Stimulated activated CD4-positive, alpha-beta T cell treated with anti-CD3 and anti-CD28 coated beads, TNF-alpha, amount 100 ng/mL, for 1 hour (primary cell): ENCODE measurements around the gene C19orf33.

Source experiments
- DNase-seq, 3 donors: peaks; one replicate each; pipeline ENCODE4 v3.0.0-alpha.2; 2020; ENCODE audit warnings: low read depth in 3 of 3, low spot score in 1 of 3

Gene C19orf33

DNA sequence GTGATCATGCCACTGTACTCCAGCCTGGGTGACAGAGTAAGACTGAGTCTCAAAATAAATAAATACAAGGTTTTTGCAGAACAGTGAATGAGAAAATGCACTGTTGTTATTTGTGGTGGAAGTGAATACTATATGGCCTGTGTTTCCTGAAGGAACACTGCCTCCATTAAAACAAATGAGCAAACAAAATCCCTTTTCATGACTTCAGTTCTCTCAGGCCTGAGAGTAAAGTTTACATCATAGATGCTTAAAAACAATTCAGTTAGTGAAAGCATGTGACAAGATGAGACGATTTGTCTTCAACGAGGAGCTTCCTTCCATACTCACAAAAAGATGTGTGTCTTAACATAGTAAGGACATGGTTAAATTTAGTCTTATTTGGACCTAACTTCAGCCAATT, 25.3 kb upstream of the C19orf33 start:
- DNase-seq, result no peak

DNA sequence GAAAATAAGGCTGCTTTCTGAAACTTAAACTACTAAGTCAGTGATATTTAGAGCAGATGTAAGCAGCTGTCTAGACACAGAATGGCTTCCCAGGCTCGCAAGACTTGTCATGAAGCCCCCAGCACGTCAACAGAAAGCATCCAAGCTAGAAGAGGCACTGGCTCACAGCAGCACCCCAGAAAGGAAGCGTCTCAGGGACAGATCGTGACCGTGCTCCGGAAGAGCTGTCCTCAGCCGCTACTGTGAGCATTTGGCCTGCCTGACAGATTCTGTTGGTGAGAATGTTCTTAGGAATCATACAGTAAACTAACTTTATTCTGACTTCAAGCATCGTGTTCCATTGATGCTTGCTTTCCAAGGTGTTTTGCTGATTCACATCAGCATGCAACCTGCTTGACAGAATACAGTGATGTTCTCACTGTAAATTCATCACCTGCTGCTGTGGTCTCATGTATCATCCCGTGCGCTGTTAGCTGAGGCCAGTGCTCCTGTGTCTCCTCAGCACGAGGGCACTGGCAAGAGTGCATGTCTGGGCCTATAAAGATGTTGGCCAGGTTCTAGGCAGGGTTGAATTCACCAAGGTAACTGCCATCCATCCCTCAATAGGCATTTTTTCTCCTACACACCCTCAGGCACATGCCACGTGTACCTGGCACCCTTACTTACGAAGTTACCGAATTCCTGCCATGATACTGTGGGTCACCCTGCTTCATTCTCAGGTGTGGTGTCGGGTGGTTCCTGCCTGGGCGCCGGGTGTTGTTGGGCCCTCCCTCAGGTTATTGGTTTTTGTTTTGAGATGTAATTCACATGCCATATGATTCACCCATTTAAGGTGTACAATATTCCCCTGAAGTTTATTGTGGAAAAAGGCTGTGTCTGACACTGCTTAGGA, 23.8 kb upstream of the C19orf33 start:
- no peak for DNase-seq

DNA sequence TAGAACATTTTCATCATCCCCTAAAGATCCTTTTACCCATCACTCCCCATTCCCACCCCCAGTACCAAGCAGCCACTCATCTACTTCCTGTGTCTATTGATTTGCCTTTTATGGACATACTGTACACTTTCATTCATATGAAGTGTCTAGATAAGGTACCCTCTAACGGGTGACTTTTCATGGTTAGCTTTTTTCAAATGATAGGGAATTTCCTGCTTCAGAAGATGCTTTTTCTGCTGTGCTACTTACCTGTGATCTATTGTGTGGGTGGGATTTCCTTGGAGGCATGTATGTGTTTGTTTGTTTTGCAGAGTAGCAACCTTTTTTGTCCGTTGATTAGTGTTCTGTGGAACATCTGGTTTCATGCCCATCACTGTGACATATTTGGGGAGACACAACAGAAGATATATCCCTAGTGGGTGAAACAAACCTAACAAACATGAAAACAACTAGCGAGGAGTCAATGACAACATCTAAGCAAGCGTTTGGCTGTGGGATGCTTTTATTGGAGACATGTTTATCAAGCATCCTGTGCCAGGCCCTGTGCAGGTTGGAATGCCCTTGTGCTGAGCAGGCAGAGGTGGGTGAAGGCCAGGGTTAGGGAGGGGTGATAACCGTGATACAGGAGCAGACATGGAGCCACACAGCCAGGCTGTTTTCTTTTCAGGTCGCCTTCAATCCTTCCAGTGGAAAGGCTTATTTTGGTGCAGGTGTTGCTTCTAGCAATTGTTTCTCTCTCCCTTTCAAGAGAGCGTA, 22.1 kb upstream of the C19orf33 start:
- no peak for DNase-seq

- DNase-seq, result no peak
Observed at GRCh38 chr19:38283271-38283670, 20.8 kb upstream of the C19orf33 start.

DNA sequence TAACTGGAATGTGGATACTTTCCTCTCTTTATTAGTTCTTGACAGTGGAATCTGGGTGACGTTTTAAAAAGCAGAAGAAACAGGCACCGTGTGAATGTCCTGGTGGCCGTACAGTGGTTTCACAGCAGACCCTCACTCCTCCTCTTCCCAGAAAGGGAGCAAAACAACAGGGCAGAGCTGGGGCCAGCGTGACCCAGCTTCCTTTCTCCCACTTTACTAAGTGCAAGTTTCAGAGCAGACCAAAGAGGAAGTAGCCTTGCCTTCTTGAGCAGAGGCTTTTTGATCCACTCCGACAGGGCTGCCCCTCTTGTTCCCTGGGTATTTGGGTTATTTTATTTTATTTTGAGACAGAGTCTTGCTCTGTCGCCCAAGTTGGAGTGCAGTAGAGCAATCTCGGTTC, 19.6 kb upstream of the C19orf33 start:
- DNase-seq, result no peak

- no peak for DNase-seq
Observed at GRCh38 chr19:38285567-38285966, 18.5 kb upstream of the C19orf33 start.

DNA sequence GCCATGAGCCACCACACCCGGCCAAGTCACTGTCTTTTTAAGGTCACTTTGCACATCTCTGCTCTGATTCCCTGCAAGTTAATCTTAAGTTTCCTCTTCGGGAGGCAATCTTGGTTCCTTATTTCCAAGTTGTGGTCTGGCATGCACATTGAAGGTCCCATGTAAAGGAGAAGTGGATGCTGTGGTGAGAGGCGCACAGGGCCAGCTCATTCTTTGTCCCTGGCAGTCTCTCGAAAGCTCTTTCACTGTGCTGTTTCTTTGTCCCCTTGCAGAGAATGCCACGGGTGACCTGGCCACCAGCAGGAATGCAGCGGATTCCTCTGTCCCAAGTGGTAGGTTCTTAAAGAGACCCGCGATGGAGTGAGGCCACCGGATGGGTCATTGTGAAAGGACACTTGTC, 16.4 kb upstream of the C19orf33 start:
- no peak for DNase-seq

- DNase-seq, result no peak
Observed at GRCh38 chr19:38288123-38288855, 15.8 kb upstream of the C19orf33 start.

GRCh38 chr19:38289955-38290354, 14.1 kb upstream of the C19orf33 start:
- DNase-seq, result no peak

GRCh38 chr19:38290631-38291147, 13.4 kb upstream of the C19orf33 start:
- DNase-seq, result no peak

DNA sequence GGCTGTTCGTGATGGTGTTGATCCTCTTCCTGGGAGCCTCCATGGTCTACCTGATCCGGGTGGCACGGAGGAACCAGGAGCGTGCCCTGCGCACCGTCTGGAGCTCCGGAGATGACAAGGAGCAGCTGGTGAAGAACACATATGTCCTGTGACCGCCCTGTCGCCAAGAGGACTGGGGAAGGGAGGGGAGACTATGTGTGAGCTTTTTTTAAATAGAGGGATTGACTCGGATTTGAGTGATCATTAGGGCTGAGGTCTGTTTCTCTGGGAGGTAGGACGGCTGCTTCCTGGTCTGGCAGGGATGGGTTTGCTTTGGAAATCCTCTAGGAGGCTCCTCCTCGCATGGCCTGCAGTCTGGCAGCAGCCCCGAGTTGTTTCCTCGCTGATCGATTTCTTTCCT, 12.2 kb upstream of the C19orf33 start:
- DNase-seq, result no peak

GRCh38 chr19:38293281-38293680, 10.8 kb upstream of the C19orf33 start:
- DNase-seq, result no peak

- no peak for DNase-seq
Observed at GRCh38 chr19:38294090-38294489, 10.0 kb upstream of the C19orf33 start.

DNA sequence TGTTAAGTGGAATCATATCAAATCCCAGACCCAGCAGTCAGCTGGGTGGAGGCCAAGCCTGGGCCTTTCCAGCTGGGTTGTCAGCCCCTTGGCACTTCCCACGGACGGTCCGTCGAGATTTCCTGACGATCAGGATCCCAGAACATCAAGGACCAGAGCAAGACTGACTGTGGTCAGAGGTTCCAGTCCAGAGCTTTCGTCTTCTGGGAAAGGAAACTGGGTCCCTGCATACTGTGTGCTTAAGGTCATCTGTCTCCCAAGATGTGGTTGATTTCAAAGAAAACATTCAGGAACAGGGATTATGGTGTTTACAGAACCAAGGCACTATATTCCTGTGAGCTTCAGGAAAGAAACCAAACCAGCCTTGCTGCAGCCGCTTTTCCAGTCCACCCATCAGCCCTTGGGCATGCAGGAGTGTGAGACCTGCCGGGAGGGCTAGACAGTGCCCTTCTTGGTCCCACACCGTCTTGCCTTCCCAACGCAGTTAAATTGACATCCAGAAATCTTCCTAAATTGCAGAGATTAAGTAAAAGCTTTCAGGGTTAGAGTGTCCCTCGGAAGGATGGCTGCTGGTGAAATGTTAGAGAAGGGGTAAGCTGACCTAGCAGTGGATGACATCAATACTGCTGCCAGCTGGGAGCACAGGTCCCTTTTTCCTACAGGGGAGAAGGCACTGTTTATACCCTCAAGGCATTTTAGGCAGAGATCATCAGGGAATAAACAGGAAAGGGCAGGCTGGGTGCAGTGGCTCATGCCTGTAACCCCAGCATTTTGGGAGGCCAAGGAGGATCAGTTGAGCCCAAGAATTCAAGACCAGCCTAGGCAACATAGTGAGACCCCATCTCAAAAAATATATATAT, 5.0 kb upstream of the C19orf33 start:
- DNase-seq, result no peak

DNA sequence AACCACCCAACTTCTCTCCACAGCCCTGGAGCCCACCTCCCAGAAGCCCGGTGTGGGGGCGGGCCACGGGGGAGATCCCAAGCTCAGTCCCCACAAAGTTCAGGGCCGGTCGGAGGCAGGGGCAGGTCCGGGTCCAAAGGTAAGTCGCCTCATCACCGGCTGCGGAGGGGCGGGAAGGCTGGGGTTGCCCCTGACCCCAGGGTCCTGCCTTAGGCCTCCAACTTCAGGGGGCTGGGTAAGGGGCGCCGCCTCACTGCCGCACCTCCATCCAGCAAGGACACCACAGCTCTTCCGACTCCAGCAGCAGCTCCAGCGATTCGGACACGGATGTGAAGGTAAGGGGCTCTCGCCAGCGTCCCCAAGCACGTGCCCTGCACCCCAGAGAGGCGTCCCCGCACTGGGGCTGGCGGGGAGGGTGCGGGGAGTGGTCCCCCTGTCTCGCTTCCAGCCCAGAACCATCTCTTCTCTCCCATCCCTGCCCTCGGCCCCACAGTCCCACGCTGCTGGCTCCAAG, 358 bp downstream of the C19orf33 start:
- no peak for DNase-seq

DNA sequence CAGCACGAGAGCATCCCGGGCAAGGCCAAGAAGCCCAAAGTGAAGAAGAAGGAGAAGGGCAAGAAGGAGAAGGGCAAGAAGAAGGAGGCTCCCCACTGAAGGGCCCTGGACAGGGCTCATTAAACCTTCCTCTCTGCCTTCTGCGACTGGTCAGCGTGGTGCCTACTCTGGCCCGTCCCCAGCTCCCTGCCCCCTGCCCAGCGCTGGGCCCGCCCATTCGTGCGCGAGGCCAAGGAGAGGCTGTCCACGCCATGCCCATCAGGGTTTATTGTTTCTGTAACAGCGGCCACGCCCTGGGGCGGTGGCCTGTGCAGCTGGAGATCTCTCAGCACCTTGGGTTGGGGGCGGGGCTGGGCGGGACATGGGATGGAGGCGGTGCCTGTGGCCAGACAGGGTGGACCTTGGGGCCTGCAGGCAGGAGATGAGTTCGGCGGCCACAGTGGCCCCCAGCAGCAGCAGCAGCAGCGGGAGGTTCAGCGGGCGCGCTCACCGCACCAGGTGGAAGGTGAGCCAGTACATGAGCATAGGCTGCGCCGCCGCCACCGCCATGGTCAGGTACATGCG, 897 bp downstream of the C19orf33 start:
- no peak for DNase-seq

GRCh38 chr19:38306236-38306635, 2.2 kb downstream of the C19orf33 start:
- no peak for DNase-seq

GRCh38 chr19:38307076-38307475, 3.0 kb downstream of the C19orf33 start:
- DNase-seq, result no peak

DNA sequence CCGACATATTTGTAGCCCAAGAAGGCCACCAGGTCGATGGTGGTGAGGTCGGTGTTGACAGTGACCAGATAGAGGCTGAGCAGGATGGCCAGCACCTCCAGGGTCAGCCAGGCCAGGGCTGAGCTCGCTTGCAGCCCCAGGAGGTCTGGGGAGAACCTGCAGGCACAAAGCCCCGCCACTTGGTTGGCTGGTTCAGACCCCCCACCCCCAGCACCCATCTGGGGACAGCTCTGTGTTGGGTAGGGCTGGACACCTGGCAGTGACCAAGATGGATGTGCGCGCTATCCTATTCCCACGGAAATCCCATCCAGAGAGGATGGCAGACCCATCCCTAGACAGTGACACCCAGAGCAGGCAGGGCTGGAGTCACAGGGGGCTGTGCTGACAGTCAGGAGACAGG, 3.5 kb downstream of the C19orf33 start:
- DNase-seq, result no peak
